HUDEP-2 (cell line): ENCODE data around the gene PLCD4.

Experiments used
- DNase-seq, 76 experiments: peaks; one replicate each; lab custom pipeline; 2025; ENCODE audit not compliant: unreplicated experiment in 76 of 76; lab: John Stamatoyannopoulos, UW

PLCD4 gene

DNA sequence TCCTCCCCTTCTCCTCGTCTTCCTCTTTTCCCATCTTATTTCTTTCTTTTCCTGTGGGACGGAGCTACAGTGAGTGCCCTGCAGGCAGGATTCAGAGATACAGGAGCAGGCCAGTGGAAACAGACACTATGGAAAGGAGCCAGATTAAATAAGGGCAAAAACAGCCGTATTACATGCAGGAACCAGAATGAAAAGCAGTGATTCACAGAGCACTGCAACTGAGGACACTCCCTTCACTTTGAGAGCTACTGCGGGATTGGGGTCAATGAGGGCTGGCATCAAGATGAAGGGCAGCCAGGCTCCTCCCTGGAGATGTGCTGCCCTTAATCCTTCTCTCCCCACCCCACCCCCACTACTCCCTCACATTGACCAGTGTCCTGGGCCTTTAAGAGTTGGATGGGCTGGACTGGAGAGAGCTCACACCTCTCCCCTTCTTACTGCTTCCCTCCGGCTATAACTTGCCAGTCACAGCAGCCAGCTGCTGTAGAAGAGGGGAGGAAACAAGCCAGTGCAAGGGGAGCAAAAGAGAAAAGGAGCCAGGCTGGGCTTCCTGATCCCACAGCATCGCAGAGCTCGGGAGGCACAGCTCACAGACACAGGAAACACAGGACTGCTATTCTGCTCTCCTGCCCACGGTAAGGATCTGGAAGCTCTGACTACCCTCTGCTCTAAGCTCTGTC is at the start of gene PLCD4:
Gene PLCD4, plus strand, starts transcription at position 464 of the 680 bp plus-strand sequence. CDS start 7,841 bp downstream, outside the sequence.
- DNase-seq: no peak

DNA sequence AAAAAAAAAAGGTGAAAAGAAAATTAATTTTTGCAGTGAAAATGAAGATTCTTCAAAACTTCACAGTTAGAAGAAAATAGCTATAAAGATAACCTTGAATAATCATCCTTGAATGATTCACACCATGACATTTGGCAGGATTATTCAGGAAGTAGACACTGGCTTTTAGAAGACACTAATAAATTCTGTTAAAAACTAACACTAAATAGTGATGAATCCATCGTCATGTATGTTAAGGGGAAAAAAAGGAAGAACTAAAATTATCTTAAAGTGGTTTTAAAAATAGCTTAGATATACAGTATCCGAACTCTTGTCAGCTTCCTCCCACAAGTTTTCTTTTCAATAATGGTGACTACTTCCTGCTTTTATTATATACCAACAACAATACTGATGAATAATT is 49.8 kb upstream of the PLCD4 start:
- no peak for DNase-seq

DNA sequence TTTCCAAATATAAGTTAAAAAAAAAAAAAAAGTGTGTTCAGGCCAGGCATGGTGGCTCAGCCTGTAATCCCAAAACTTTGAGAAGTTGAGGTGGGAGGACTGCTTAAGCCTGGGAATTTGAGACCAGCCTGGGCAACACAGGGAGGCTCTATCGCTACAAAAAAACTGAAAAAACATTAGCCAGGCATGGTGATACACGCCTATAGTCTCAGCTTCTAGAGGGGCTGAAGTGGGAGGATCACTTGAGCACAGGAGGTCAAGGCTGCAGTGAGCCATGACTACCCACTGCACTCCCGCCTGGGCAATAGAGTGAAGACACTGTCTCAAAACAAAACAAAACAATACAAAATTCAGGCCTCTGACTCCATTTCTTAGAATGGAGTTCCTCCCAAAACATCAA is 48.7 kb upstream of the PLCD4 start:
- no peak for DNase-seq

DNA sequence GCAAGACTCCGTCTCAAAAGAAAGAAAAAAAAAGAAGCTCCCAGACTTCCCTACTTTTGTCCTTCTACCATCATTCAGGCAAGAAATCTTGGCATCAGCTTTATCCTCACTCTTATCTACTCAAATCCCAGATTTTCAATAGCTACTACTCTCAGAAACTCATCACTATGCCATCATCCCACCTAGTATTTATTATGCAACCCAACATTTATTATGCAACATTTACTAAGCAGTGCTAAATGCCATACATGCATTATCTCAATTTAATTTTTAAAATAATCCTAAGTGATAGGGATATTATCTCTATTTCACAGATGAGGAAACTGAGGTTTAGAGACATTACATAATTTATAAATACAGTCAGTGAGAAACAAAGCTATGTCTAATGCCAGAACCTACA is 43.6 kb upstream of the PLCD4 start:
- no peak for DNase-seq

DNA sequence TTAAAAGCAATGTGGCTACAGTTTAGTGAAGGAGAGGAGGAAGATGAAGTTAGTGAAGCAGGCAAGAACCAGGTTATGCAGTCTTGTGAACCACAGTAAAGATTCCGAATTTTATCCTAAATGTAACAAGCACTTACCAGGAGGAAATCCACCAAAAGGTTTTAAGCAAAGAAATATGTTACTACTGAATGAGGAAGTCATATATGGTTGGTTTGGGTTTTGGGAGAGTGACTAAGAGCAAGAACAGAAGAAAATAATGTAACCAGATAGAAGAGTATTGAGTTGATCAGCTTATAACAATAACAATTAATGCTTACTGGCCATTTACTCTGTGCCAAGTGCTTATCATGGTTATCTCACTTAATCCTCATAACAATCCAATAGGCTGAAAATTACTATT is 41.4 kb upstream of the PLCD4 start:
- DNase-seq: no peak

- DNase-seq: peak in 19 of 76 experiments; percentile 43 to 76 (median 62)
Observed at GRCh38 chr2:218567797-218568189, 39.9 kb upstream of the PLCD4 start.

GRCh38 chr2:218568190-218569037 is 39.3 kb upstream of the PLCD4 start, which contains the start of the genes CNOT9 and USP37:
Gene CNOT9 (plus strand): TSS chr2:218568839. CDS start chr2:218568955, 116 bp downstream.
Gene USP37 (minus strand): TSS chr2:218568351. CDS start chr2:218558653, 9,698 bp downstream.
- peak; percentile 44 to 99 (median 98) for DNase-seq

DNA sequence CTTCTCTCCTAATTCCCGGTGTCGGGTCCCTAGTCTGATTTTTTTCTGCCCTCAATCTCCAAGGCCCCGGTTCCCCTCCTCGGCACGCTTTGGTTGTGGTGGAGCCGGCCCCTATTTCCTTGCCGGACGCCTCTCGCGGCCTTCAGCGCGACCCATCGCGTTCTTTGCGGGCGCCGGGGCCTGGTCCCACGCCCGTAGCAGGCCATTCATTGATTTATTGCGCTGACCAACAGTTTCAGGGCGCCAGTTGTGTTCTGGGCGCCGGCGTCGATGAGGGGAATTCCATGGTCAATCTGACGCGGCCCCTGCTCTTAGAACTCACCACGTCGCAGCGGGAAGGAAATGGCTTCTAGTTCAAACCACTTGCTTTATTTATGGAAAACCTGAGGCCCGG is 38.7 kb upstream of the PLCD4 start:
- peak in 9 of 76 experiments; percentile 2 to 48 (median 25) for DNase-seq

- DNase-seq: peak in 45 of 76 experiments; percentile 1 to 48 (median 22)
Observed at GRCh38 chr2:218569661-218570500, 37.8 kb upstream of the PLCD4 start.

- DNase-seq: no peak
Observed at GRCh38 chr2:218570850-218571249, 36.8 kb upstream of the PLCD4 start.

DNA sequence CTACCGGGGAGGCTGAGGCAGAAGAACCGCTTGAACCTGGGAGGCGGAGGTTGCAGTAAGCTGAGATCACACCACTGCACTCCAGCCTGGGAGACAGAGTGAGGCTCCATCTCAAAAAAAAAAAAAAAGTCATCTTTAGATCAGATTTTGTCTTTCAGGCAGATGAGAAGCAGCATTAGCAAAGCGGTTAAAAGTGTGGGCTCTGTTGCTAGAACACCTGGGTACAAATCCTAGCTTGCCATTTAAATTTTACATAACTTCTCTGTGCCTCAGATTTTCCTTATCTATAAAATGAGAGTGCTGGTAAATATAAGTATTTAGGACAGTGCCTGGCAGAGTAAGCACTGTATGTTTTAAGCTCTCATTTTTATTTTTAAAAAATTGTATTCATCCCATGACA is 30.8 kb upstream of the PLCD4 start:
- DNase-seq: no peak

GRCh38 chr2:218577482-218578220 is 30.0 kb upstream of the PLCD4 start:
- no peak for DNase-seq

DNA sequence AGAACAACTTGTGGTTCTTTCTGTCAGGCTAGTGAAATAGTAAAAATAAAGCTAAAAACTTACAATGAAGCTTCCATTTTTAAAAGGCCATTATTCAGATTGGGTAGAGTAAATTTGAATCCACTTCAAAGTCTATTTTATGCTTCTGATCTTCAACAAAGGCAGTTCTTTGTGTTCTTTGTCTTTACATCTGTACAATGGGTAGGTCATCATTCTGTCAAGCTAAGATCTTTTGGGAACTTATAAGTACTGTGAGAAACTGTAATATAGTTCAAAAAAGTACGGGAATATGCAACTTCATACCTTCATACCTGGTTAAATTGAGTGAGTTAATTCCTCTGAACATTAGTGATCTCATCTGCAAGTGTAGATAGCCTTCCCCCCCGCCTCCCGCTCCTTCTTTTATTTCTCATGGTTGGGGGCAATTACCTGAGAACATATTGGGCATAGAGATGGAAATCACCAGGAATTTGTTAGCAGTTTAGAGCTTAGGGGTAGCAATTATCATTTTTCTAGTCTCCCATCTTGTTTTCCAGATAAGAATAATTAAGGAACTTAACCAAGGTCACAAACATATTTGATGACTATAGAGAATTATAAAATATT is 29.3 kb upstream of the PLCD4 start:
- DNase-seq: no peak

- no peak for DNase-seq
Observed at GRCh38 chr2:218582076-218582475, 25.6 kb upstream of the PLCD4 start.

GRCh38 chr2:218583983-218584850 is 23.5 kb upstream of the PLCD4 start:
- DNase-seq: no peak

GRCh38 chr2:218585541-218585940 is 22.2 kb upstream of the PLCD4 start:
- DNase-seq: no peak

DNA sequence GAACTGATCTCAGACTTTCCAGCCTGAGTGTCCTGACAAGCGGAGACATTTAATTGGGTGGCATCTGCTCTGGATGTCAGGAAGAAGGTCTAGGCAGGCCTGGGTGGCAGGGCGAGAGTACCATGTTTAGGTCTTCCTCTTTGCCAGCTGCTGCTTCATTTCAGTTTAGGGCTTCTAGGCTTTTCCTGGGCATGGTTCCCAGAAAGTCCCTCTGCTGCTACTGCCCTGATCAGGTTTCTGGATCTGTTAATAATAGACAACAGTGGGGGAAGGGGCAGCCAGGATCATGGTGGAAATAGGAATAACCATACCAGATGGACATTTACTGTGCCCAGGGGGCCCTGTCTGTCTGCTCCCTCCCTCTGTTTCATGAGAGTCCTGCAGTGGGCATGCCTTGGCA is 2.3 kb upstream of the PLCD4 start:
- DNase-seq: no peak

- no peak for DNase-seq
Observed at GRCh38 chr2:218615868-218616315, 8.2 kb downstream of the PLCD4 start.
